HepG2 (cell line): ENCODE data around the gene ESF1. TPM values are rescaled to one million over a fixed set of nuclear protein-coding genes. Genes with fewer than 3 reads are reported as not detected.
A peak's percentile ranks its signal among the peaks of the same experiment; 100 is the strongest.

Source experiments
- ARID4A ChIP-seq: sonication (generic); formaldehyde crosslinking; IDR thresholded peaks from 2 replicates; pipeline ENCODE4 v1.5.0; 2020; ENCODE audit warnings: mild to moderate bottlenecking, missing genetic modification reagents, borderline replicate concordance
- BRCA1 ChIP-seq: sonication (generic); formaldehyde crosslinking; IDR thresholded peaks from 2 replicates; pipeline ENCODE4 v1.4.0; 2020; ENCODE audit warnings: missing genetic modification reagents
- KLF9 ChIP-seq: IDR thresholded peaks from 2 replicates; pipeline ENCODE4 v1.6.1; 2016; ENCODE audit warnings: low read depth
- MBNL3 ChIP-seq: fragments of 250-450 bp; sonication (Bioruptor Pico); conservative IDR thresholded peaks from 2 replicates; pipeline ENCODE4 v1.8.0; 2022; ENCODE audit warnings: mild to moderate bottlenecking, inconsistent platforms
- MED1 ChIP-seq: sonication (generic); formaldehyde crosslinking; IDR thresholded peaks from 2 replicates; pipeline ENCODE4 v1.4.0; 2020; ENCODE audit warnings: missing genetic modification reagents
- NKX3-1 ChIP-seq: sonication (generic); formaldehyde crosslinking; IDR thresholded peaks from 2 replicates; pipeline ENCODE4 v1.5.0; 2020; ENCODE audit warnings: missing genetic modification reagents
- RBFOX2 ChIP-seq: fragments of 200-400 bp; formaldehyde crosslinking; IDR thresholded peaks from 2 replicates; pipeline ENCODE4 v1.6.1; 2017; ENCODE audit warnings: low read depth, mild to moderate bottlenecking, low read length
- SIX1 ChIP-seq: sonication (generic); formaldehyde crosslinking; IDR thresholded peaks from 2 replicates; pipeline ENCODE4 v1.4.0; 2020; ENCODE audit warnings: missing genetic modification reagents, borderline replicate concordance
- ZMAT5 ChIP-seq: sonication (generic); formaldehyde crosslinking; IDR thresholded peaks from 2 replicates; pipeline ENCODE4 v1.5.0; 2020; ENCODE audit warnings: mild to moderate bottlenecking, low read depth, missing genetic modification reagents, borderline replicate concordance
- ZNF264 ChIP-seq: sonication (generic); formaldehyde crosslinking; IDR thresholded peaks from 2 replicates; pipeline ENCODE4 v1.4.0; 2020; ENCODE audit warnings: missing genetic modification reagents
- ZNF878 ChIP-seq: sonication (generic); formaldehyde crosslinking; IDR thresholded peaks from 2 replicates; pipeline ENCODE4 v1.8.1; 2023; ENCODE audit warnings: mild to moderate bottlenecking, missing genetic modification reagents, moderate library complexity
- polyA plus RNA-seq, 8 experiments: library from polyadenylated mRNA; depleted of rRNA in 3 of 8; stranded (reverse) in 7 of 8; unstranded in 1 of 8; fragments of >200 nt; fragmentation: Illumina TruSeq in 4 of 8; extraction: Trizol in 4 of 8; gene quantifications; 2 replicates each; pipeline versions ENCODE4 v1.2.1 to v1.2.3, GENCODE V29; 2011 to 2016; ENCODE audit warnings: low read depth in 4 of 8, missing spikeins in 1 of 8, mixed read lengths in 1 of 8; ENCODE audit not compliant: insufficient read depth in 1 of 8
- total RNA-seq, 5 experiments: library from RNA; depleted of rRNA; stranded (reverse); fragments of >200 nt; fragmentation: Illumina TruSeq; extraction: Trizol; gene quantifications; 2 replicates each; pipeline ENCODE4 v1.2.3, GENCODE V29; 2016; ENCODE audit warnings: low read depth in 1 of 5
- TF ChIP-seq, protein P1 (sequence below): IDR thresholded peaks from 2 replicates; pipeline ENCODE4 v1.6.1; 2012; ENCODE audit warnings: inconsistent platforms
- TF ChIP-seq, protein P2 (sequence below): fragments of 450-650 bp; IDR thresholded peaks from 2 replicates; pipeline ENCODE4 v1.6.1; 2017
- TF ChIP-seq, protein P3 (sequence below): sonication (generic); formaldehyde crosslinking; IDR thresholded peaks from 2 replicates; pipeline ENCODE4 v1.4.0; 2020; ENCODE audit warnings: mild to moderate bottlenecking, missing genetic modification reagents
- TF ChIP-seq, protein P4 (sequence below): sonication (generic); formaldehyde crosslinking; IDR thresholded peaks from 2 replicates; pipeline ENCODE4 v1.8.0; 2022; ENCODE audit warnings: missing genetic modification reagents, mild to moderate bottlenecking, moderate library complexity, borderline replicate concordance
- TF ChIP-seq, protein P5 (sequence below): sonication (generic); formaldehyde crosslinking; IDR thresholded peaks from 2 replicates; pipeline ENCODE4 v1.4.0; 2020; ENCODE audit warnings: missing genetic modification reagents

Gene ESF1
- total and polyA plus RNA-seq, 2 of the 13 experiments (the other 11 are each of a cell fraction or from before 2014, with no cell fraction given), result 7.3 to 66.9 TPM

- TF ChIP-seq ARID4A (CRISPR knock-in tag) (no peak), SIX1 (no peak; the same call in 1 of the 2 replicates), ZNF878 (no peak), RBFOX2 (peak; percentile 20; the same call in 1 of the 2 replicates), BRCA1 (no peak), ZNF264 (no peak), ZMAT5 (no peak), MBNL3 (no peak), NKX3-1 (no peak), MED1 (CRISPR knock-in tag) (no peak), KLF9 (no peak)
- TF ChIP-seq, protein P1, sequence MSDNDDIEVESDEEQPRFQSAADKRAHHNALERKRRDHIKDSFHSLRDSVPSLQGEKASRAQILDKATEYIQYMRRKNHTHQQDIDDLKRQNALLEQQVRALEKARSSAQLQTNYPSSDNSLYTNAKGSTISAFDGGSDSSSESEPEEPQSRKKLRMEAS, result no peak
- TF ChIP-seq, protein P2, sequence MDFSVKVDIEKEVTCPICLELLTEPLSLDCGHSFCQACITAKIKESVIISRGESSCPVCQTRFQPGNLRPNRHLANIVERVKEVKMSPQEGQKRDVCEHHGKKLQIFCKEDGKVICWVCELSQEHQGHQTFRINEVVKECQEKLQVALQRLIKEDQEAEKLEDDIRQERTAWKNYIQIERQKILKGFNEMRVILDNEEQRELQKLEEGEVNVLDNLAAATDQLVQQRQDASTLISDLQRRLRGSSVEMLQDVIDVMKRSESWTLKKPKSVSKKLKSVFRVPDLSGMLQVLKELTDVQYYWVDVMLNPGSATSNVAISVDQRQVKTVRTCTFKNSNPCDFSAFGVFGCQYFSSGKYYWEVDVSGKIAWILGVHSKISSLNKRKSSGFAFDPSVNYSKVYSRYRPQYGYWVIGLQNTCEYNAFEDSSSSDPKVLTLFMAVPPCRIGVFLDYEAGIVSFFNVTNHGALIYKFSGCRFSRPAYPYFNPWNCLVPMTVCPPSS, result no peak
- TF ChIP-seq, protein P3, sequence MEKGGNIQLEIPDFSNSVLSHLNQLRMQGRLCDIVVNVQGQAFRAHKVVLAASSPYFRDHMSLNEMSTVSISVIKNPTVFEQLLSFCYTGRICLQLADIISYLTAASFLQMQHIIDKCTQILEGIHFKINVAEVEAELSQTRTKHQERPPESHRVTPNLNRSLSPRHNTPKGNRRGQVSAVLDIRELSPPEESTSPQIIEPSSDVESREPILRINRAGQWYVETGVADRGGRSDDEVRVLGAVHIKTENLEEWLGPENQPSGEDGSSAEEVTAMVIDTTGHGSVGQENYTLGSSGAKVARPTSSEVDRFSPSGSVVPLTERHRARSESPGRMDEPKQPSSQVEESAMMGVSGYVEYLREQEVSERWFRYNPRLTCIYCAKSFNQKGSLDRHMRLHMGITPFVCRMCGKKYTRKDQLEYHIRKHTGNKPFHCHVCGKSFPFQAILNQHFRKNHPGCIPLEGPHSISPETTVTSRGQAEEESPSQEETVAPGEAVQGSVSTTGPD, result no peak
- TF ChIP-seq, protein P4, sequence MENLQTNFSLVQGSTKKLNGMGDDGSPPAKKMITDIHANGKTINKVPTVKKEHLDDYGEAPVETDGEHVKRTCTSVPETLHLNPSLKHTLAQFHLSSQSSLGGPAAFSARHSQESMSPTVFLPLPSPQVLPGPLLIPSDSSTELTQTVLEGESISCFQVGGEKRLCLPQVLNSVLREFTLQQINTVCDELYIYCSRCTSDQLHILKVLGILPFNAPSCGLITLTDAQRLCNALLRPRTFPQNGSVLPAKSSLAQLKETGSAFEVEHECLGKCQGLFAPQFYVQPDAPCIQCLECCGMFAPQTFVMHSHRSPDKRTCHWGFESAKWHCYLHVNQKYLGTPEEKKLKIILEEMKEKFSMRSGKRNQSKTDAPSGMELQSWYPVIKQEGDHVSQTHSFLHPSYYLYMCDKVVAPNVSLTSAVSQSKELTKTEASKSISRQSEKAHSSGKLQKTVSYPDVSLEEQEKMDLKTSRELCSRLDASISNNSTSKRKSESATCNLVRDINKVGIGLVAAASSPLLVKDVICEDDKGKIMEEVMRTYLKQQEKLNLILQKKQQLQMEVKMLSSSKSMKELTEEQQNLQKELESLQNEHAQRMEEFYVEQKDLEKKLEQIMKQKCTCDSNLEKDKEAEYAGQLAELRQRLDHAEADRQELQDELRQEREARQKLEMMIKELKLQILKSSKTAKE (CRISPR knock-in tag), result no peak
- TF ChIP-seq, protein P5, sequence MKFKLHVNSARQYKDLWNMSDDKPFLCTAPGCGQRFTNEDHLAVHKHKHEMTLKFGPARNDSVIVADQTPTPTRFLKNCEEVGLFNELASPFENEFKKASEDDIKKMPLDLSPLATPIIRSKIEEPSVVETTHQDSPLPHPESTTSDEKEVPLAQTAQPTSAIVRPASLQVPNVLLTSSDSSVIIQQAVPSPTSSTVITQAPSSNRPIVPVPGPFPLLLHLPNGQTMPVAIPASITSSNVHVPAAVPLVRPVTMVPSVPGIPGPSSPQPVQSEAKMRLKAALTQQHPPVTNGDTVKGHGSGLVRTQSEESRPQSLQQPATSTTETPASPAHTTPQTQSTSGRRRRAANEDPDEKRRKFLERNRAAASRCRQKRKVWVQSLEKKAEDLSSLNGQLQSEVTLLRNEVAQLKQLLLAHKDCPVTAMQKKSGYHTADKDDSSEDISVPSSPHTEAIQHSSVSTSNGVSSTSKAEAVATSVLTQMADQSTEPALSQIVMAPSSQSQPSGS (CRISPR knock-in tag), result peak; percentile 87; the same call in 1 of the 2 replicates
These were observed 3.6 kb upstream of the ESF1 start (continued) for GRCh38 chr20:13788167-13788834.
